Measurements from ENCODE around the gene MED26. TPM values are rescaled to one million over a fixed set of nuclear protein-coding genes. Genes with fewer than 3 reads are reported as not detected.

Gene MED26
- total and polyA plus RNA-seq, 2 of the 13 experiments (the other 11 are each of a cell fraction or from before 2014, with no cell fraction given): 3.5 to 3.8 TPM

- TF ChIP-seq, protein P1, sequence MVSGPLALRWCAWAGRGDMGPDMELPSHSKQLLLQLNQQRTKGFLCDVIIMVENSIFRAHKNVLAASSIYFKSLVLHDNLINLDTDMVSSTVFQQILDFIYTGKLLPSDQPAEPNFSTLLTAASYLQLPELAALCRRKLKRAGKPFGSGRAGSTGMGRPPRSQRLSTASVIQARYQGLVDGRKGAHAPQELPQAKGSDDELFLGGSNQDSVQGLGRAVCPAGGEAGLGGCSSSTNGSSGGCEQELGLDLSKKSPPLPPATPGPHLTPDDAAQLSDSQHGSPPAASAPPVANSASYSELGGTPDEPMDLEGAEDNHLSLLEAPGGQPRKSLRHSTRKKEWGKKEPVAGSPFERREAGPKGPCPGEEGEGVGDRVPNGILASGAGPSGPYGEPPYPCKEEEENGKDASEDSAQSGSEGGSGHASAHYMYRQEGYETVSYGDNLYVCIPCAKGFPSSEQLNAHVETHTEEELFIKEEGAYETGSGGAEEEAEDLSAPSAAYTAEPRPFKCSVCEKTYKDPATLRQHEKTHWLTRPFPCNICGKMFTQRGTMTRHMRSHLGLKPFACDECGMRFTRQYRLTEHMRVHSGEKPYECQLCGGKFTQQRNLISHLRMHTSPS (CRISPR knock-in tag; IDR thresholded peaks at IDR 0.05; ENCODE audit: low read depth): no peak
- TF ChIP-seq, protein P2, sequence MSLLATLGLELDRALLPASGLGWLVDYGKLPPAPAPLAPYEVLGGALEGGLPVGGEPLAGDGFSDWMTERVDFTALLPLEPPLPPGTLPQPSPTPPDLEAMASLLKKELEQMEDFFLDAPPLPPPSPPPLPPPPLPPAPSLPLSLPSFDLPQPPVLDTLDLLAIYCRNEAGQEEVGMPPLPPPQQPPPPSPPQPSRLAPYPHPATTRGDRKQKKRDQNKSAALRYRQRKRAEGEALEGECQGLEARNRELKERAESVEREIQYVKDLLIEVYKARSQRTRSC (CRISPR knock-in tag; IDR thresholded peaks at IDR 0.05; ENCODE audit: low read depth): no peak
- TF ChIP-seq ZGPAT (CRISPR knock-in tag; IDR thresholded peaks at IDR 0.05) (peak; percentile 31; the same call in 1 of the 2 replicates), TFDP2 (CRISPR knock-in tag; IDR thresholded peaks at IDR 0.05) (no peak), NR3C1 (CRISPR knock-in tag; IDR thresholded peaks at IDR 0.05) (no peak)
Observed at GRCh38 chr19:16627193-16627927, 644 bp downstream of the MED26 start (continued).

GRCh38 chr19:16626796-16627192, 1.2 kb downstream of the MED26 start:
- in situ Hi-C loops (cut with HindIII; ENCODE audit: extremely low pct_ligation_motif_present, low pct_unique_long_range_greater_than_20kb): loop anchor here (5.0 kb wide), 1 partner anchor 54 kb away; the partner anchor contains the start of gene SLC35E1
- Histone ChIP-seq H4K20me1 (ENCODE audit: insufficient read depth, low read length) (peaks cover 6% of the 10 kb centered on the region), H3K9me3 (ENCODE audit: low read length) (no peaks in the 10 kb centered on the region), H3K9ac (ENCODE audit: insufficient read depth, low read depth, low read length) (peak overlapping the region; percentile 96), H3K79me2 (ENCODE audit: insufficient read depth, low read length) (peaks cover 59% of the 10 kb centered on the region), H3K4me3 (replicated peaks in 1 of 3; ENCODE audit: insufficient read depth in 1 of 3, low read depth in 2 of 3, low read length in 3 of 3) (peak overlapping the region; percentile 84 to 98 (median 97)), H3K36me3 (replicated peaks in 1 of 2; ENCODE audit: control insufficient read depth in 1 of 2, insufficient read depth in 2 of 2, low read length in 2 of 2) (peaks cover 4 to 32% of the 10 kb centered on the region in 2 experiments; a peak in 3 of 5 replicates), H3K4me1 (ENCODE audit: insufficient read depth, low read length) (peaks cover 41% of the 10 kb centered on the region), H3K27me3 (ENCODE audit: control insufficient read depth in 1 of 2, insufficient read depth in 2 of 2, low read length in 2 of 2) (no peaks in the 10 kb centered on the region; a peak in 1 of 5 replicates), H3K4me2 (ENCODE audit: low read depth, low read length) (peak overlapping the region; percentile 90), H2AFZ (ENCODE audit: low read length) (no peak overlapping the region), H3K27ac (ENCODE audit: extremely low read length, insufficient read depth, low read length) (peak overlapping the region; percentile 61)
- FAIRE-seq (no peak), ATAC-seq (no peak), DNase-seq (ENCODE audit: low spot score) (no peak)
- CTCF ChIA-PET (ENCODE audit: low intra/inter-chr PET ratio, low total read pairs): no interaction called here
- WGBS (ENCODE audit: low lambda C conversion rate): 2% methylated on average over 9 of the region's 12 CpGs
- intact Hi-C loops (cut with micrococcal nuclease; ENCODE audit: unreplicated experiment): loop anchor here (5.0 kb wide), 1 partner anchor 54 kb away; the partner anchor contains the start of gene SLC35E1
- no TSS peak for BruUV-seq (replicated peaks)
- POLR2A ChIA-PET: interaction anchor here (1.5 kb wide), 1 partner anchor 34 kb away, joined by 5 read pairs; the partner anchor contains the start of gene TMEM38A
- TF ChIP-seq, protein P3, sequence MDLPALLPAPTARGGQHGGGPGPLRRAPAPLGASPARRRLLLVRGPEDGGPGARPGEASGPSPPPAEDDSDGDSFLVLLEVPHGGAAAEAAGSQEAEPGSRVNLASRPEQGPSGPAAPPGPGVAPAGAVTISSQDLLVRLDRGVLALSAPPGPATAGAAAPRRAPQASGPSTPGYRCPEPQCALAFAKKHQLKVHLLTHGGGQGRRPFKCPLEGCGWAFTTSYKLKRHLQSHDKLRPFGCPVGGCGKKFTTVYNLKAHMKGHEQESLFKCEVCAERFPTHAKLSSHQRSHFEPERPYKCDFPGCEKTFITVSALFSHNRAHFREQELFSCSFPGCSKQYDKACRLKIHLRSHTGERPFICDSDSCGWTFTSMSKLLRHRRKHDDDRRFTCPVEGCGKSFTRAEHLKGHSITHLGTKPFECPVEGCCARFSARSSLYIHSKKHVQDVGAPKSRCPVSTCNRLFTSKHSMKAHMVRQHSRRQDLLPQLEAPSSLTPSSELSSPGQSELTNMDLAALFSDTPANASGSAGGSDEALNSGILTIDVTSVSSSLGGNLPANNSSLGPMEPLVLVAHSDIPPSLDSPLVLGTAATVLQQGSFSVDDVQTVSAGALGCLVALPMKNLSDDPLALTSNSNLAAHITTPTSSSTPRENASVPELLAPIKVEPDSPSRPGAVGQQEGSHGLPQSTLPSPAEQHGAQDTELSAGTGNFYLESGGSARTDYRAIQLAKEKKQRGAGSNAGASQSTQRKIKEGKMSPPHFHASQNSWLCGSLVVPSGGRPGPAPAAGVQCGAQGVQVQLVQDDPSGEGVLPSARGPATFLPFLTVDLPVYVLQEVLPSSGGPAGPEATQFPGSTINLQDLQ (CRISPR knock-in tag; IDR thresholded peaks at IDR 0.05): no peak
- TF ChIP-seq, protein P4, sequence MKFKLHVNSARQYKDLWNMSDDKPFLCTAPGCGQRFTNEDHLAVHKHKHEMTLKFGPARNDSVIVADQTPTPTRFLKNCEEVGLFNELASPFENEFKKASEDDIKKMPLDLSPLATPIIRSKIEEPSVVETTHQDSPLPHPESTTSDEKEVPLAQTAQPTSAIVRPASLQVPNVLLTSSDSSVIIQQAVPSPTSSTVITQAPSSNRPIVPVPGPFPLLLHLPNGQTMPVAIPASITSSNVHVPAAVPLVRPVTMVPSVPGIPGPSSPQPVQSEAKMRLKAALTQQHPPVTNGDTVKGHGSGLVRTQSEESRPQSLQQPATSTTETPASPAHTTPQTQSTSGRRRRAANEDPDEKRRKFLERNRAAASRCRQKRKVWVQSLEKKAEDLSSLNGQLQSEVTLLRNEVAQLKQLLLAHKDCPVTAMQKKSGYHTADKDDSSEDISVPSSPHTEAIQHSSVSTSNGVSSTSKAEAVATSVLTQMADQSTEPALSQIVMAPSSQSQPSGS (CRISPR knock-in tag; IDR thresholded peaks at IDR 0.05): no peak
- TF ChIP-seq ZNF547 (CRISPR knock-in tag; IDR thresholded peaks at IDR 0.05): no peak
